SJCRH30 (cell line): ENCODE measurements around the gene LRRK1. TPM values are rescaled to one million over a fixed set of nuclear protein-coding genes. Genes with fewer than 3 reads are reported as not detected.

Source experiments
- DNase-seq, 2 experiments: peaks; one replicate each; pipeline ENCODE4 v3.0.0-alpha.2; 2015 to 2020
- H3K27ac ChIP-seq: fragments of 250-450 bp; sonication (Bioruptor Pico); 2 replicates; pipeline ENCODE4 v1.5.1; 2020; ENCODE audit warnings: mild to moderate bottlenecking, moderate library complexity
- H3K27me3 ChIP-seq: fragments of 250-450 bp; sonication (Bioruptor Pico); 2 replicates; pipeline ENCODE4 v1.5.1; 2020; ENCODE audit warnings: mild to moderate bottlenecking, moderate library complexity
- H3K36me3 ChIP-seq: fragments of 250-450 bp; sonication (Bioruptor Pico); 2 replicates; pipeline ENCODE4 v1.5.1; 2020; ENCODE audit warnings: mild to moderate bottlenecking, moderate library complexity
- H3K4me1 ChIP-seq: fragments of 250-450 bp; sonication (Bioruptor Pico); 2 replicates; pipeline ENCODE4 v1.5.1; 2020; ENCODE audit warnings: mild to moderate bottlenecking, moderate library complexity
- H3K4me3 ChIP-seq: fragments of 250-450 bp; sonication (Bioruptor Pico); 2 replicates; pipeline ENCODE4 v1.5.1; 2020; ENCODE audit warnings: mild to moderate bottlenecking, moderate library complexity
- H3K9me3 ChIP-seq: fragments of 250-450 bp; sonication (Bioruptor Pico); replicated peaks from 2 replicates; pipeline ENCODE4 v1.5.1; 2020; ENCODE audit warnings: mild to moderate bottlenecking, moderate library complexity
- total RNA-seq: library from RNA; depleted of rRNA; stranded (reverse); fragments of >200 nt; shearing (Covaris generic); gene quantifications from 2 replicates; pipeline ENCODE4 v1.2.3, GENCODE V29; 2014

Gene LRRK1
- total RNA-seq, 1 experiment from 2014 or later, result 5.8 TPM

DNA sequence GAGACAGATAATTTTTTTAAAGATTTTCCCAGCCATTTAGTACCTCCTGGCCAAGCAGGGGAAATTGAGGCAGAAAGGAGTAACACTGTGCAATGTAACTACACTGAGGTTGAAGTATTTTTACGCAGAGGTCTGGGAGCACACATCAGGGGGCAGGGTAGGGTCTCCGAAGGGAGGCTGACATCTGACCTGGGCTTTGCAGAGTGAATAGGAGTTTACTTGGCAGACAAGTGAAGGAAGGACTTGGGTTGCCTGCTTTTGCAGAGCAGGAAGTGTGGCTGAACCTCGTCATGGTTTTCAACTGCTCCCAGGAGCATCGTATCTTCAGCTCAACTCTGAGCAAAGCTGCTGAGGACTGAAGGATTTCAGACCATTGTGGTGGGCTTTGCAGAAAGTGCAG, 66.2 kb downstream of the LRRK1 start:
- H3K4me3 ChIP-seq, result no peak overlapping the region
- H3K27me3 ChIP-seq, result no peaks in the 10 kb centered on the region
- peaks cover 17% of the 10 kb centered on the region for H3K4me1 ChIP-seq
- 0 out of 2 replicates have a peak, but pooled peaks cover 2% of the 10 kb centered on the region for H3K36me3 ChIP-seq
- H3K27ac ChIP-seq, result no peak overlapping the region
- no peak for DNase-seq
- no peaks in the 10 kb centered on the region; the same call in 1 of the 2 replicates for H3K9me3 ChIP-seq

- Histone ChIP-seq H3K27me3 (no peaks in the 10 kb centered on the region), H3K4me3 (no peak overlapping the region), H3K4me1 (peaks cover 8% of the 10 kb centered on the region), H3K9me3 (no peaks in the 10 kb centered on the region; the same call in 1 of the 2 replicates), H3K36me3 (0 out of 2 replicates have a peak, but pooled peaks cover 2% of the 10 kb centered on the region), H3K27ac (no peak overlapping the region)
- no peak for DNase-seq
These were observed 67.2 kb downstream of the LRRK1 start for GRCh38 chr15:100986158-100986896.

DNA sequence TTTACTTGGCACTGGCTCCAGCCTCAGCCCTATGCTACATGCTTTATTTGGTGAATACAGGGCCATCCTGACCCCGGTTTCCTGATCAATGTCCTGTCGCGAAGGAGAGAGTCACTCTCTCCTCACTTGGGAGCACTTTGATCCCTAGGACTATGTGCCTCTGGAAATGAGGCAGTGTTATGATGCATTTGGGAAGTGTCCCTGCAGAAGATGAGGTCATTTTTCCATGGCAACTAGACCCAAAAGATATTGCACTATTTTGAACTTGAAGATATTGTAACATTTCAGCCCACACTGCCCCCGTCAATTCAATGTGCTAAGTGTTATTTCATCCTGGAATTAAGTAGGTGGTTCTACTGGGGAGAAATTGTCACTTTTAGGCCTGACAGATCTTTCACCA, 68.0 kb downstream of the LRRK1 start:
- H3K9me3 ChIP-seq, result no peaks in the 10 kb centered on the region; the same call in 1 of the 2 replicates
- H3K4me3 ChIP-seq, result no peak overlapping the region
- H3K27me3 ChIP-seq, result no peaks in the 10 kb centered on the region
- no peak for DNase-seq
- H3K4me1 ChIP-seq, result peaks cover 4% of the 10 kb centered on the region; the same call in 1 of the 2 replicates
- H3K27ac ChIP-seq, result no peak overlapping the region
- 0 out of 2 replicates have a peak, but pooled peaks cover 2% of the 10 kb centered on the region for H3K36me3 ChIP-seq

DNA sequence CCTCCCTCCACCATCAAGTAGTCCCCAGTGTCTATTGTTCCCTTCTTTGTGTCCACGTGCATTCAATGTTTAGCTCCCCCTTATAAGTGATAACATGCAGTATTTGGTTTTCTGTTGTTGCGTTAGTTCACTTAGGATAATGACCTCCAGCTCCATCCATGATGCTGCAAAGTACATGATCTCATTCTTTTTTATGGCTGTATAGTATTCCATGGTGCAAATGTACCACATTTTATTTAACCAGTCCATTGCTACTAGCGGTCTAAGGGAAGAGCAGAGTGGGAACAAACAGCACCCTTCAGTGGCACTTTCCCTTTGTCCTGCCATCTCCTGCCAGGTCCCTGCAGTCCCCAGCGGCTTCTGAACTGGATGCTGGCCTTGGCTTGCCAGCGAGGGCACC, 69.1 kb downstream of the LRRK1 start:
- no peaks in the 10 kb centered on the region for H3K27me3 ChIP-seq

DNA sequence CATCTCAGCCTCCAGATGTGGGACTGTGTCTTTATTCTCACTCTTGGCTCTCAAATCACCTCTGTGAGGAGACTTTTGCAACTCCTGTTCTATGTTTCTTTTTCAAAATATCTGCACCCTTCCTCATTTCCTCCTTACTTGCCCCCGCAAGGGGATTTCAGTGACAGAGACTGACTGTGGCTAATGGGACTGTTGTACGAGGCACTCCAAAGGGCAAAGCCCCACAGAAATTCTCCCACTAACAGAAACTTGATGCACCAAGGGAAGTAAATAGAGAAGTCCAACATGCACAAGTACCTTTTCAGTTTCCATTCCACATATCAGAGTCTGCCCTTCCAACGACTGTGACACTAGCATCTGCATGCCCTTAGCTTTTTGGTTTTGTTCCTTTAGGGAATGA, 69.7 kb downstream of the LRRK1 start:
- Histone ChIP-seq H3K4me1 (peaks cover 4% of the 10 kb centered on the region; the same call in 1 of the 2 replicates), H3K27me3 (no peaks in the 10 kb centered on the region), H3K4me3 (no peak overlapping the region), H3K9me3 (no peaks in the 10 kb centered on the region; the same call in 1 of the 2 replicates), H3K36me3 (0 out of 2 replicates have a peak, but pooled peaks cover 2% of the 10 kb centered on the region), H3K27ac (no peak overlapping the region)
- no peak for DNase-seq

More for the DNA sequence above, 69.1 kb downstream of the LRRK1 start:
- H3K4me1 ChIP-seq, result peaks cover 4% of the 10 kb centered on the region; the same call in 1 of the 2 replicates
- no peak for DNase-seq
- no peak overlapping the region for H3K27ac ChIP-seq
- no peak overlapping the region for H3K4me3 ChIP-seq
- H3K36me3 ChIP-seq, result 0 out of 2 replicates have a peak, but pooled peaks cover 2% of the 10 kb centered on the region
- H3K9me3 ChIP-seq, result no peaks in the 10 kb centered on the region; the same call in 1 of the 2 replicates

- no peak for DNase-seq
- Histone ChIP-seq H3K4me1 (no peaks in the 10 kb centered on the region), H3K27me3 (no peaks in the 10 kb centered on the region), H3K4me3 (no peak overlapping the region), H3K9me3 (no peaks in the 10 kb centered on the region), H3K36me3 (no peaks in the 10 kb centered on the region), H3K27ac (no peak overlapping the region)
These were observed 75.7 kb downstream of the LRRK1 start for GRCh38 chr15:100994597-100995446.

GRCh38 chr15:100995471-100996430, 76.6 kb downstream of the LRRK1 start:
- Histone ChIP-seq H3K4me1 (no peaks in the 10 kb centered on the region), H3K4me3 (no peak overlapping the region), H3K9me3 (no peaks in the 10 kb centered on the region), H3K27ac (no peak overlapping the region), H3K27me3 (no peaks in the 10 kb centered on the region), H3K36me3 (no peaks in the 10 kb centered on the region)
- DNase-seq, result no peak

- Histone ChIP-seq H3K4me3 (no peak overlapping the region), H3K9me3 (no peaks in the 10 kb centered on the region), H3K27ac (no peak overlapping the region), H3K4me1 (peaks cover 8% of the 10 kb centered on the region), H3K27me3 (no peaks in the 10 kb centered on the region), H3K36me3 (peaks cover 2% of the 10 kb centered on the region; the same call in 1 of the 2 replicates)
- DNase-seq, result no peak
These were observed 78.3 kb downstream of the LRRK1 start for GRCh38 chr15:100997442-100997841.

- Histone ChIP-seq H3K4me1 (peaks cover 9% of the 10 kb centered on the region), H3K27me3 (no peaks in the 10 kb centered on the region), H3K4me3 (no peak overlapping the region), H3K9me3 (no peaks in the 10 kb centered on the region; the same call in 1 of the 2 replicates), H3K27ac (no peak overlapping the region), H3K36me3 (peaks cover 2% of the 10 kb centered on the region; the same call in 1 of the 2 replicates)
- DNase-seq, result no peak
These were observed 79.5 kb downstream of the LRRK1 start for GRCh38 chr15:100998630-100999029.

GRCh38 chr15:100999369-100999768, 80.2 kb downstream of the LRRK1 start:
- H3K27ac ChIP-seq, result no peak overlapping the region
- H3K27me3 ChIP-seq, result no peaks in the 10 kb centered on the region

GRCh38 chr15:101000271-101000681, 81.1 kb downstream of the LRRK1 start:
- no peak for DNase-seq
- Histone ChIP-seq H3K27ac (no peak overlapping the region), H3K4me3 (no peak overlapping the region), H3K27me3 (no peaks in the 10 kb centered on the region), H3K36me3 (peaks cover 2% of the 10 kb centered on the region; the same call in 1 of the 2 replicates), H3K4me1 (peaks cover 9% of the 10 kb centered on the region), H3K9me3 (no peaks in the 10 kb centered on the region; the same call in 1 of the 2 replicates)

More at GRCh38 chr15:100999369-100999768, 80.2 kb downstream of the LRRK1 start:
- H3K4me3 ChIP-seq, result no peak overlapping the region
- DNase-seq, result no peak
- peaks cover 2% of the 10 kb centered on the region; the same call in 1 of the 2 replicates for H3K36me3 ChIP-seq
- H3K9me3 ChIP-seq, result no peaks in the 10 kb centered on the region; the same call in 1 of the 2 replicates
- H3K4me1 ChIP-seq, result peaks cover 9% of the 10 kb centered on the region

DNA sequence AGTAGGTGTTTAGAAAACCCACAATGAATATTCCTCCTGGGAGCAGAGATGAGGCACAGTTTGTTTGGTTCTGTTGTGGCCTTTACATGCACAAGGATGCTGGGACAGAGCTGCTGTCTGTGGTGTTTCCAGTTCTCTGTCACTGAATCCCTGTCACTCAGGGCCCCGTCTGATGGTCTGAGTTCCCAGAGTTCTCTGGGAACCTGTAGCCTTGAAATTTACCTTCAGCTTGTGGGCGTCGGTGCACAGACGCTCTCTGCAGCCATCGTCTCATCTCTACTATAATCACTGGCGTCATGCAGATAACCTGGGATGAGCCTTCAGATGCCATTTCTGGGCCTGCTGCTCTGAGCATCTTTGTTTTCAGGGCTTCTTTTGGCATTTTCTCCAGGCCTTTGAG, 81.9 kb downstream of the LRRK1 start:
- H3K27ac ChIP-seq, result no peak overlapping the region
- H3K36me3 ChIP-seq, result peaks cover 2% of the 10 kb centered on the region; the same call in 1 of the 2 replicates
- peaks cover 9% of the 10 kb centered on the region for H3K4me1 ChIP-seq
- DNase-seq, result no peak
- no peak overlapping the region for H3K4me3 ChIP-seq
- H3K27me3 ChIP-seq, result no peaks in the 10 kb centered on the region
- no peaks in the 10 kb centered on the region; the same call in 1 of the 2 replicates for H3K9me3 ChIP-seq

DNA sequence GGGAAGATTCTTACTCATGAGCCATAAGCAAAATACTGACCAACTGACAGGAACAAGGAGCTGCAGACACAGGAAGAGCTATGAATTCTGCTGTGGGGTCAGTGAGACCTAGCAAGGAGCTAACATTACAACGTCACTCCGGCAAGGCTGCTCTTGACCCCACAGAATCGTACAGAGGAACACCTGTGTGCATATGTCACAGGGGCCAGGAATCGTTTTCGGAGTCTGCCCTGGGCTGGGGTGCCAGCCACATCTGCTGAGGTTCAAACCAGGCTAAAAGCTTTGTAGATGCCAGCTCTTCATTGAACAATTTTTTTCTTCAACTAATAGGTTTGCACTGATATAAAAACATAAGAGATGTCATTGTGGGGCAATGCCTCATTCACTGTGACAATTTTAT, 82.6 kb downstream of the LRRK1 start:
- H3K27ac ChIP-seq, result no peak overlapping the region
- H3K4me1 ChIP-seq, result peaks cover 11% of the 10 kb centered on the region
- peak in 1 of 2 experiments; percentile 36 for DNase-seq
- H3K36me3 ChIP-seq, result peaks cover 2% of the 10 kb centered on the region; the same call in 1 of the 2 replicates
- H3K4me3 ChIP-seq, result no peak overlapping the region
- no peaks in the 10 kb centered on the region for H3K27me3 ChIP-seq
- no peaks in the 10 kb centered on the region; the same call in 1 of the 2 replicates for H3K9me3 ChIP-seq

DNA sequence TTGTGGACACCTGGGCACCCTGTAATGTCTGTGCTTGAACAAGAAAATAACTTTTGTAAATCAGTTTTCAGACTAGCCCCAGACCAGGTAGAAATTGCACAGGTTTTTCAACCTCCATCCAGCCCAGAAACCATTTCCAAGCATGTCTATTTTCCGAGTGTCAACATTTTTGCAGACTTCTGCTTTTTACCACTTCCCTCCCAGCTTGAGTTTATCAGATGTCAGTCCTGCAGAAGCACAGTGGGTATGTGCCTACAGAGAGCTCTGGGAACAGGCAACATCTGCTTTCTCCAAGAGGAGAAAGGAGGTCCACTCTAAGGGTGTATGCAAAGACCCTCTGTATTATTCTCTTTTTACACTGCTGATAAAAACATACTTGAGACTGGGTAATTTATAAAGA, 83.9 kb downstream of the LRRK1 start:
- Histone ChIP-seq H3K4me1 (peaks cover 18% of the 10 kb centered on the region), H3K9me3 (no peaks in the 10 kb centered on the region; the same call in 1 of the 2 replicates), H3K36me3 (peaks cover 2% of the 10 kb centered on the region; the same call in 1 of the 2 replicates), H3K27me3 (no peaks in the 10 kb centered on the region), H3K4me3 (no peak overlapping the region), H3K27ac (no peak overlapping the region)
- DNase-seq, result no peak
